Activated naive CD4-positive, alpha-beta T cell treated with anti-CD3 and anti-CD28 coated beads for 36 hours (primary cell): ENCODE results near the gene AGBL5. TPM values are rescaled to one million over a fixed set of nuclear protein-coding genes. Genes with fewer than 3 reads are reported as not detected.
A peak's percentile ranks its signal among the peaks of the same experiment; 100 is the strongest.

Experiments
- CTCF ChIA-PET: fragments of 350-600 bp; sonication (Branson Sonifier 250); formaldehyde crosslinking; loops from one replicate; lab custom pipeline; 2021; ENCODE audit warnings: antibody characterized with exemption; lab: Charles Lee
- DNase-seq: peaks from one replicate; pipeline ENCODE4 v3.0.0-alpha.2; 2020
- H3K27ac Mint-ChIP-seq: one replicate; pipeline ENCODE4 v1.8.0; 2021; ENCODE audit warnings: mild to moderate bottlenecking, mixed read lengths
- H3K27me3 Mint-ChIP-seq: one replicate; pipeline ENCODE4 v1.8.0; 2021; ENCODE audit warnings: low read depth, mixed read lengths
- H3K36me3 Mint-ChIP-seq: one replicate; pipeline ENCODE4 v1.8.0; 2021; ENCODE audit warnings: low read depth, mixed read lengths
- H3K4me1 Mint-ChIP-seq: one replicate; pipeline ENCODE4 v1.8.0; 2021; ENCODE audit warnings: low read depth, mixed read lengths
- H3K4me3 Mint-ChIP-seq: one replicate; pipeline ENCODE4 v1.8.0; 2021; ENCODE audit warnings: mild to moderate bottlenecking, moderate library complexity, mixed read lengths
- H3K9me3 Mint-ChIP-seq: one replicate; pipeline ENCODE4 v1.8.0; 2021; ENCODE audit warnings: mixed read lengths
- intact Hi-C: fragments of 100-400 bp; cut with micrococcal nuclease; formaldehyde crosslinking; loops from one replicate; pipeline ENCODE4 v1.15.1; 2023
- total RNA-seq, 2 experiments: library from RNA; stranded (reverse); gene quantifications; one replicate each; pipeline ENCODE4 v1.2.3, GENCODE V29; 2021

The AGBL5 gene
- total RNA-seq, 2 experiments from 2014 or later, result 19.1 to 19.7 TPM

DNA sequence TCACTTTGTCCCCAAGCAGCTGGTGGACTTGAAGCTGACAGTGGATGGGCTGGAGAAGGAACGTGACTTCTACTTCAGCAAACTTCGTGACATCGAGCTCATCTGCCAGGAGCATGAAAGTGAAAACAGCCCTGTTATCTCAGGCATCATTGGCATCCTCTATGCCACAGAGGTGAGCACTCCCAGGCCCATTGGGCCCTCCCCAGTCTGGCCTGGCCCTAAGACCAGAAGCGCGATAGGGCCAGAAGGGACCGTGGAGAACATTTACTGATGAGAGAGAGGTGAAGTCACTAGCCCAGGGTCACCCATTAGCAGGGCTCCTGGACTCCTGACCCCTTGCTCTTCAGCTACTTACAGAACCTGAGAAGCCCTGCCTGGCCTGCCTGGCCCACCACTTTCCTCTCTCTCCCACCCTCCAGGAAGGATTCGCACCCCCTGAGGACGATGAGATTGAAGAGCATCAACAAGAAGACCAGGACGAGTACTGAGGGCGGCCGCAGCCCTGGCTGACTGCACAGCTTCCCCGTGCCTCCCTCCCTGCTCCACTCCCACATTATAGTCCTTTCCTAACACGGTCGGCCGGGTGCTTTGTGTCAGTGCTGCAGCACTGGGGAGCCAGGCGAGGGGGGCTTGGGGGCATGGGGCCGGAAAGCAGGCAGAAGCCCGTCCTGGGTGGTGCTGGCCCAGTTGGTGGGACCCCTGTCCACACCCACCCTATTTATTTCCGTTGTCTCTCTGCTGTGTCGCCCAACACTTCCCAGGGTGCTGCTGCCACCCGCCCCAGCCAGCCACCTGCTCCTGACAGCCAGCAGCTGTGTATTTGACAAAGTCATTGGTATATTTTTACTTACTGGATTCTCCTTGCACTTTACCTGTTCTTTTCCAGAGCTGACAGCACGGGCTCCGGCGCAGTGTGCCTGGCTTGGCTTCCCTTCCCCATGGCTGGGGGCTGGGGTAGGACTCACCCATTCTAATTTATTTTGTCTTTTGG, 25.3 kb upstream of the AGBL5 start:
- intact Hi-C loops, result no loop called here
- Mint-ChIP-seq H3K36me3 (no peaks in the 10 kb centered on the region), H3K27me3 (no peaks in the 10 kb centered on the region), H3K4me3 (no peak overlapping the region), H3K27ac (no peak overlapping the region), H3K4me1 (peaks cover 4% of the 10 kb centered on the region), H3K9me3 (no peaks in the 10 kb centered on the region)
- DNase-seq, result no peak
- CTCF ChIA-PET, result interaction anchor here (0.8 to 2.2 kb wide), 5 partner anchors 9 to 254 kb away, joined by 3 to 8 read pairs (median 4); no protein-coding TSS in a partner anchor

DNA sequence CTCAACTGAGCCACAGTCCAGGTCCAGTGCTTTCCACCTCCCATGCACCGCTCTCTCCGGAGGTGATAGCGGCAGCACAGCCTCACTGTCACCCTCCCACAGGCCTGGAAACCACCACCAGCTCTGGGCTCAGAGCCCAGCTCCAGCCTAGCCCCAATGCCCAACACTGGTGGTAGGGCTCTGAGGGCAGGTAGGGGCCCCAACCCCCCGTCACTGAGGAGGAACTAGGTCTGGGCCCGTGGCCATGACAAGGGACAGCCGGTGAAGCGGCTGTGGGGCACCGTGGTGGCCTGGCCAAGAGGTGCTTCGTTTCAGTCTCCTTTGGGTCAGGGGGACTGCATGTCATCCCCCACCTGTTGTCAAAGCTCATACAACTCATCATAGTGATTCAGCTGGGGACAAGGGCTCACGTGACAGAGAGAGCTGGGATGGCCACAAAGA, 24.2 kb upstream of the AGBL5 start:
- Mint-ChIP-seq H3K27me3 (no peaks in the 10 kb centered on the region), H3K36me3 (peaks cover 2% of the 10 kb centered on the region), H3K9me3 (no peaks in the 10 kb centered on the region), H3K4me1 (peaks cover 14% of the 10 kb centered on the region), H3K27ac (no peak overlapping the region), H3K4me3 (no peak overlapping the region)
- intact Hi-C loops, result no loop called here
- DNase-seq, result no peak
- CTCF ChIA-PET, result interaction anchor here (0.9 to 2.2 kb wide), 4 partner anchors 10 to 181 kb away, joined by 3 to 8 read pairs (median 6); no protein-coding TSS in a partner anchor

DNA sequence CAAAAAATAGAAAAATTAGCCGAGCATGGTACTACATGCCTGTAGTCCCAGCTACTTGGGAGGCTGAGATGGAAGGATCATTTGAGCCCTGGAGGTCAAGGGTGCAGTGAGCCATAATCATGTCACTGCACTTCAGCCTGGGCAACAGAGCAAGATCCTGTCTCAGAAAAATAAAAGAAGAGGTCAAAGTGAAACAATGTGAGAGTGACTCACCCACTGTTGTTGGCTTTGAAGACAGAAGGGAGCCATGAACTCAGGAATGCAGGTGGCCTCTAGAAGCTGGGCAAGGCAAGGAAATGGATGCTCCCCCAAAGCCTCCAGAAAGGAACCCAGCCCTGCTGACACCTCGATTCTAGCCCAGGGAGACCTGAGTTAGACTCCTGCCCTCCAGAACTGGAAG, 22.4 kb upstream of the AGBL5 start:
- Mint-ChIP-seq H3K4me3 (no peak overlapping the region), H3K9me3 (no peaks in the 10 kb centered on the region), H3K27ac (no peak overlapping the region), H3K36me3 (peaks cover 4% of the 10 kb centered on the region), H3K27me3 (no peaks in the 10 kb centered on the region), H3K4me1 (peaks cover 23% of the 10 kb centered on the region)
- CTCF ChIA-PET, result interaction anchor here (0.9 kb wide), 1 partner anchor 21 kb away, joined by 5 read pairs; no protein-coding TSS in a partner anchor
- intact Hi-C loops, result no loop called here
- DNase-seq, result no peak

DNA sequence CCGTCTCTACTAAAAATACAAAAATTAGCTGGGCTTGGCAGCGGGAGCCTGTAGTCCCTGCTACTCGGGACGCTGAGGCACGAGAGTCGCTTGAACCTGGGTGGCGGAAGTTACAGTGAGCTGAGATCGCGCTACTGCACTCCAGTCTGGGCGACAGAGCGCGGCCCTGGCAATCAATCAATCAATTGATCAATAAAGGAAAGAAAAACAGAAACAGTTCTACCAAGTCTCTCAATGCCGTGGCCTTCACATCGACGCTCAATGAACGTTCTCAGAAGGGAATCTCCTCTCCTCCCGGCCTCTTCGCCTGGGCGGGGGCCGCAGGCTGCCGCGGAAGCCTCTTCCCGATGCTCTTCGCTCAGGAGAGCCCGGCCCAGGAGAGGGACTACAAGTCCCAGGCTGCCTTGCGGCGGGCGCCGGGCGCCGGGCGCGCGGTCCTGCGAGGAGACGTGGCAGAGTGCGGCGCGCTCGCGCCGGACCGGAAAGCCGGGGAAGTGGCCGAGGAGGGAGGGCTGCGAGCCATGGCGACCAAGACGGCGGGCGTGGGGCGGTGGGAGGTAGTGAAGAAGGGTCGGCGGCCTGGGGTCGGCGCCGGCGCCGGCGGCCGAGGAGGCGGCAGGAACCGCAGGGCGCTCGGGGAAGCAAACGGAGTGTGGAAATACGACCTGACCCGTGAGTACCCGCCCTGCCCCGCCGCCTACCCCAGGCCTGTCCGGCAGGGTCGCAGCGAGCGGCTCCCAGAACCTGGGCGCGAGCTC, 18.8 kb upstream of the AGBL5 start, which contains the start of gene TMEM214:
TMEM214 (plus strand) TSS at position 471 of the 758 bp plus-strand sequence; CDS start at position 522, 51 bp downstream.
- Mint-ChIP-seq H3K36me3 (peaks cover 17% of the 10 kb centered on the region), H3K27me3 (no peaks in the 10 kb centered on the region), H3K27ac (peak within 1 kb of the TSS; percentile 77), H3K9me3 (no peaks in the 10 kb centered on the region), H3K4me1 (peaks cover 35% of the 10 kb centered on the region), H3K4me3 (peak within 1 kb of the TSS; percentile 94)
- intact Hi-C loops, result loop anchor here (1.0 to 5.0 kb wide), 6 partner anchors 18 to 248 kb away; partner anchors contain the start of genes KHK and OST4
- DNase-seq, result peak; percentile 83
- CTCF ChIA-PET, result interaction anchor here (0.9 to 1.8 kb wide), 6 partner anchors 13 to 187 kb away, joined by 3 to 6 read pairs (median 4); partner anchors contain the start of gene KHK

DNA sequence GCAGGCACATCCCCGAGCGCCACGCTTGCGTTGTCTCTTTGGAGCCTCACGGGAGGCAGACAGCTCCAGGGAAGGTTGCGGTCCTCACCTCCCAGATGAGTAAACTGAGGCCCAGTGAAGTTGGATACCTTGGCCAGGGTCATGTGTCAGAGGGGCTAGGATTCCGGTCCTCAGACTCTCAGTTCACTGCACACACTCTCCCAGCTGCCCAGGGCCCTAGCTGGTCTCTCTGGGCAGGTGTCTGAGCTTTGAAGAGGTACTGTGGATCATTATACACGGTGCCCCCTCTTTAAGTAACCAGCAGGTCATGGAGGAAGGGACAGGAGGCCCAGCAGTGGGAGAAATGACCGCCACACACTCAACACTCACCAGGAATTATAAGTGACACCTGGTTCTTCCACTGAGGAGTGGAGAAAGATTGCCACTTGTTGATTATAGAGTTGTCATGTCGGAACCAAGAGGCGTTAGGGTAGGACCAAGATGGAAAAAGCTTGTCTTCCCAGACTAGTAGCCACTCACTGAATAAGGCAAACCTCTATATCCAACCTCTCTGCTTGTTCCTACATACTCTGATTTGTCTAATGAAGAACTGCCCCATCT, 18.1 kb upstream of the AGBL5 start:
- H3K4me3 Mint-ChIP-seq, result peak overlapping the region; percentile 94
- intact Hi-C loops, result loop anchor here (1.0 to 5.0 kb wide), 3 partner anchors 38 to 249 kb away; partner anchors contain the start of gene OST4
- no peaks in the 10 kb centered on the region for H3K27me3 Mint-ChIP-seq
- peak overlapping the region; percentile 77 for H3K27ac Mint-ChIP-seq
- no peaks in the 10 kb centered on the region for H3K9me3 Mint-ChIP-seq
- peaks cover 19% of the 10 kb centered on the region for H3K36me3 Mint-ChIP-seq
- CTCF ChIA-PET, result interaction anchor here (0.9 to 1.8 kb wide), 6 partner anchors 12 to 187 kb away, joined by 3 to 6 read pairs (median 4); partner anchors contain the start of gene KHK
- no peak for DNase-seq
- H3K4me1 Mint-ChIP-seq, result peaks cover 35% of the 10 kb centered on the region

DNA sequence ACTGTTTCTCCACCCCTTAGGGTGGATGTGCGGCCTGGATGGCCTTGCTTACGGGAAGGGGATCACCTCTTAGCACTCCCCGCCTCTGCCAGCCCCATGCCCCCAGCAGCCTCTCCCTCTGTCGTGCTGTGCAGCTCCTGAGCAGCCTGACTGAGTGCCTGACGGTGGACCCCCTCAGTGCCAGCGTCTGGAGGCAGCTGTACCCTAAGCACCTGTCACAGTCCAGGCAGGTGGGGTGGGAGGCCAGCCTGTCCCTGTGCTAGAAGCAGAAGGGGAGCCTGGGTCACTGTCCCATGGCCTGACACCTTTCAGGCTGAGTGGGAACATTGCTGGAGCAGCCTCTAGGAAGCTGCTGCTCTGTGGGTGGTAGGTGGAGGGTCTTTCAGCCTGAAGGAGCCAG, 13.5 kb upstream of the AGBL5 start:
- Mint-ChIP-seq H3K9me3 (no peaks in the 10 kb centered on the region), H3K4me3 (no peak overlapping the region), H3K4me1 (peaks cover 26% of the 10 kb centered on the region), H3K27ac (no peak overlapping the region), H3K27me3 (no peaks in the 10 kb centered on the region), H3K36me3 (peaks cover 34% of the 10 kb centered on the region)
- intact Hi-C loops, result no loop called here
- CTCF ChIA-PET, result interaction anchor here (0.7 to 1.5 kb wide), 3 partner anchors 21 to 76 kb away, joined by 3 to 6 read pairs (median 4); no protein-coding TSS in a partner anchor
- DNase-seq, result no peak

DNA sequence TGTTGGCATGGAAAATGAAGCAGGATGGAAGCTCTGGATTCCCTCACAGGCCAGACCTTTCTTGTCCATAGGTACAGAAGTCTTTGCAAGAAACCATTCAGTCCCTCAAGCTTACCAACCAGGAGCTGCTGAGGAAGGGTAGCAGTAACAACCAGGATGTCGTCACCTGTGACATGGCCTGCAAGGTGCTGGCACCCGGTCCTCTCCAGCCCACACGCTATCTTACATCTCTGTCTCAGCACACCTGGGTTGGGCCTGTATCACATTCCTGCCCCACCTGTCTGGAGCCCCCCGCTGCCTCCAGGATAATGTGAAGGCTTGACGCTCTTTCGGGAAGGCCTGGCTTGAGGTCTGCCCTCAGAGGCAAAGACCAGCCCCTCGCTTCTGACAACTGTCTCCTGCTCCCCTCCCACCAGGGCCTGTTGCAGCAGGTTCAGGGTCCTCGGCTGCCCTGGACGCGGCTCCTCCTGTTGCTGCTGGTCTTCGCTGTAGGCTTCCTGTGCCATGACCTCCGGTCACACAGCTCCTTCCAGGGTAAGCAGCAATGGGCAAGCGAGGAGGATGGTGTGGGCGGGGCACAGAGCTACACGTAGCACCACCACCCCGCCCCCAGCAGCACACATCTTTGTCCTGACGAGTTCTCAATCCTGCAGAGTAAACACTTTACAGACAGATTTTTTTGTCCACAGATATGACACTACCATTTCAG, 12.7 kb upstream of the AGBL5 start:
- H3K27me3 Mint-ChIP-seq, result no peaks in the 10 kb centered on the region
- H3K36me3 Mint-ChIP-seq, result peaks cover 34% of the 10 kb centered on the region
- H3K9me3 Mint-ChIP-seq, result no peaks in the 10 kb centered on the region
- intact Hi-C loops, result no loop called here
- peaks cover 20% of the 10 kb centered on the region for H3K4me1 Mint-ChIP-seq
- no peak overlapping the region for H3K4me3 Mint-ChIP-seq
- CTCF ChIA-PET, result interaction anchor here (1.5 kb wide), 1 partner anchor 22 kb away, joined by 6 read pairs; no protein-coding TSS in a partner anchor
- no peak for DNase-seq
- no peak overlapping the region for H3K27ac Mint-ChIP-seq

DNA sequence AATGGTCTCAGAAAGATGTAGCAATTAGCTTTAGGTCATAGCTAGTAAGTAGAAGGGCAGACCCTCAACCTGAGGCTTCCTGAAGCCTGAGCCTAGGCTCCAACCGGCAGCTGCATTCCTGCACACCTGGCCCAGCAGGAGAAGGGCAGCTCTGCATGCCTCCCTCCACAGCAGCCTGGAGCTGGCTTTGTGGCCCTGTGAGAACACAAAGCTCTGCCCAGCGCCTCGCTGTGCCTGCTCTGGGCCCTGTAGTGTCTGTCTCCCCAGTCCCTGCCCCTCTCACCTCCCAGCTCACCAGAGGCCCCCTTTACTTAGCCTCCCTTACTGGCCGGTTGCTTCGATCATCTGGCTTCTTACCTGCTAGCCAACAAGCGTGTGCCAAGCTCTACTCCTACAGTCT, 12.0 kb upstream of the AGBL5 start:
- Mint-ChIP-seq H3K27ac (no peak overlapping the region), H3K9me3 (no peaks in the 10 kb centered on the region), H3K4me1 (peaks cover 13% of the 10 kb centered on the region), H3K4me3 (no peak overlapping the region), H3K27me3 (no peaks in the 10 kb centered on the region), H3K36me3 (peaks cover 30% of the 10 kb centered on the region)
- DNase-seq, result no peak
- CTCF ChIA-PET, result no interaction called here
- intact Hi-C loops, result no loop called here

DNA sequence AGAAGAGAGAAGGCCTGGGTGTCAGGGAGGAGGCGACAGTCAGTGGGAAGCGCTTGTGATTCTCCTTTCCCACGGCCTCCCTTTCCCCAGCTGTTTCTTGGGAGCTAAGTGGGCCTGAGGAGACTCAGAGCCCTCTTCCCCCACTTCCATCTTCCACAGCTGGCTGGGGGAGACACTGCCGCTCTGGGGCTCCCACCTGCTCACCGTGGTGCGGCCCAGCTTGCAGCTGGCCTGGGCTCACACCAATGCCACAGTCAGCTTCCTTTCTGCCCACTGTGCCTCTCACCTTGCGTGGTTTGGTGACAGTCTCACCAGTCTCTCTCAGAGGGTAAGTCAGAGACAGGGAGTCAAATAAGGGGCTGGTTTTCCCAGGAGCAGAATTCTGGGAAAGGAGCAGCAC, 11.6 kb upstream of the AGBL5 start:
- Mint-ChIP-seq H3K4me3 (no peak overlapping the region), H3K9me3 (no peaks in the 10 kb centered on the region), H3K4me1 (peaks cover 9% of the 10 kb centered on the region), H3K27me3 (no peaks in the 10 kb centered on the region), H3K36me3 (peaks cover 30% of the 10 kb centered on the region), H3K27ac (no peak overlapping the region)
- intact Hi-C loops, result no loop called here
- no peak for DNase-seq
- CTCF ChIA-PET, result no interaction called here

DNA sequence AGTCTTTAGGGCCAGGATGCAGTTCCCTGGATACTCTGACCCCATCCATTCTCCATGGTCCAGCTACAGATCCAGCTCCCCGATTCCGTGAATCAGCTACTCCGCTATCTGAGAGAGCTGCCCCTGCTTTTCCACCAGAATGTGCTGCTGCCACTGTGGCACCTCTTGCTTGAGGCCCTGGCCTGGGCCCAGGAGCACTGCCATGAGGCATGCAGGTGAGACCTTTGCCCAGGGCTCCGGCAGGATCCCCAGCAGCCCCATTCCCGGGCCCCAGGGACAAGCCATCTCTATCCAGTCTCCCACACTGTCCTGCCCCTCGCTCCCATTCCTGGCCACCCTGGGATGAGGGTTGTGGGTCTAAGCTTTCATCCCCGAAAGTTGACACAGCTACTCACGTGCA, 11.2 kb upstream of the AGBL5 start:
- Mint-ChIP-seq H3K4me1 (peaks cover 5% of the 10 kb centered on the region), H3K9me3 (no peaks in the 10 kb centered on the region), H3K36me3 (peaks cover 31% of the 10 kb centered on the region), H3K27ac (no peak overlapping the region), H3K27me3 (no peaks in the 10 kb centered on the region), H3K4me3 (no peak overlapping the region)
- CTCF ChIA-PET, result no interaction called here
- intact Hi-C loops, result no loop called here
- no peak for DNase-seq

DNA sequence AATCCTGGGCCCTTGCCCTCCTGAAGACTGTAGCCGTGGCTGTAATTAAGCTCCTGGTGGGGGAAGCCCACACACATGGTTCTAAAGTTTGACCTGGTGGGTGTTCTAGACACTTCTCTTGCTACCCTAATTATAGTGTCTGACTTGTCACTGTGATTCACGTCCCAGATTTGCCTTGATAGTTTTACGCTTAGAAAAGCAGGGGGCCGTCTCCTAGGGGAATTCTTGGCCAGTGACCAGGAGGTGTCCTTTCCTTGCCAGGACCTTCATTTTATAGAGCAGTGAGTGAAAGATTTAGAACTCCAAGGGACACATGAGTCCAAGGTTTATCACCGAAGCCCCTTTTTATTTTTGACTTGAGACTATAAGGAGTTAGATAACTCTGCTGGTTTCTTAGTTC, 9.7 kb upstream of the AGBL5 start:
- Mint-ChIP-seq H3K4me1 (peaks cover 5% of the 10 kb centered on the region), H3K27ac (peak overlapping the region; percentile 26), H3K9me3 (no peaks in the 10 kb centered on the region), H3K36me3 (peaks cover 26% of the 10 kb centered on the region), H3K4me3 (no peak overlapping the region), H3K27me3 (no peaks in the 10 kb centered on the region)
- CTCF ChIA-PET, result interaction anchor here (1.4 kb wide), 1 partner anchor 80 kb away, joined by 3 read pairs; no protein-coding TSS in a partner anchor
- no peak for DNase-seq
- intact Hi-C loops, result no loop called here
